RPMI7951 (cell line): ENCODE measurements around the gene PEX11A. TPM values are rescaled to one million over a fixed set of nuclear protein-coding genes. Genes with fewer than 3 reads are reported as not detected.

Experiments used
- total RNA-seq: library from RNA; depleted of rRNA; stranded (reverse); fragments of >200 nt; shearing (Covaris generic); gene quantifications from 2 replicates; pipeline ENCODE4 v1.2.3, GENCODE V29; 2014; rRNA removed

Gene PEX11A
- total RNA-seq, 1 experiment from 2014 or later = 15.9 TPM

Other genes starting within 250 kb of the PEX11A start
- gene RHCG, start 194.2 kb downstream of the PEX11A start, total RNA-seq = not detected in 2 replicates
- 9.0 and 11.7 TPM in 2 replicates for gene TICRR, start 115.3 kb downstream of the PEX11A start, total RNA-seq
- 2.9 and 4.7 TPM in 2 replicates for gene KIF7, start 35.3 kb downstream of the PEX11A start, total RNA-seq
- gene PLIN1, start 11.4 kb downstream of the PEX11A start, total RNA-seq = 0.20 TPM in 1 of 2 replicates, not detected in the other
- 0.10 and 0.48 TPM in 2 replicates for gene WDR93, start 57 bp upstream of the PEX11A start, total RNA-seq
- gene MESP1, start 60.5 kb upstream of the PEX11A start, total RNA-seq = 1.6 and 2.5 TPM in 2 replicates
- gene MESP2, start 85.6 kb upstream of the PEX11A start, total RNA-seq = 1.8 and 2.6 TPM in 2 replicates
- 73.1 and 86.4 TPM in 2 replicates for gene ANPEP, start 124.1 kb upstream of the PEX11A start, total RNA-seq
- 56.0 and 61.0 TPM in 2 replicates for gene AP3S2, start 203.2 kb upstream of the PEX11A start, total RNA-seq
- gene ARPIN, start 222.2 kb upstream of the PEX11A start, total RNA-seq = 12.0 and 15.1 TPM in 2 replicates